ENCODE data around the gene AMACR. TPM values are rescaled to one million over a fixed set of nuclear protein-coding genes. Genes with fewer than 3 reads are reported as not detected.

Gene AMACR
- 9.6 and 10.8 TPM in 2 replicates for total RNA-seq

GRCh38 chr5:34007621-34008600 is at the start of gene AMACR:
Gene AMACR (minus strand): TSS chr5:34008050. CDS start chr5:34008019, 31 bp downstream.

GRCh38 chr5:34043099-34043876 is 35.4 kb upstream of the AMACR start, which contains the start of gene C1QTNF3:
Gene C1QTNF3 (minus strand): TSS chr5:34043213. CDS start chr5:34043125, 88 bp downstream.

GRCh38 chr5:33984671-33985124 is 23.2 kb downstream of the AMACR start, which contains the start of gene SLC45A2:
Gene SLC45A2 (minus strand): TSS chr5:33984693. CDS start chr5:33984583, 110 bp downstream.

GRCh38 chr5:33936381-33937016 is 71.4 kb downstream of the AMACR start, which contains the start of gene RXFP3:
Gene RXFP3 (plus strand): TSS chr5:33936386. CDS start chr5:33936741, 355 bp downstream.

Small RNA genes lying within 50 kb of the gene (small RNA-seq; reads per million reads assigned to genes)
- not detected for gene AC139783.1

Other genes with a start within 250 kb of the AMACR start
- gene ADAMTS12, start 116.1 kb downstream of the AMACR start, total RNA-seq, result 0.19 and 0.65 TPM in 2 replicates
- not detected in 2 replicates for gene RXFP3, start 71.7 kb downstream of the AMACR start, total RNA-seq
- gene SLC45A2, start 23.4 kb downstream of the AMACR start, total RNA-seq, result 0.10 TPM in 1 of 2 replicates, not detected in the other
- 0.65 and 2.1 TPM in 2 replicates for gene C1QTNF3, start 35.2 kb upstream of the AMACR start, total RNA-seq

Data from vein endothelial cell (primary cell).